RWPE2 (cell line): ENCODE results near the gene DCBLD1.
A peak's percentile ranks its signal among the peaks of the same experiment; 100 is the strongest.
"Not testable (repeated sequence)": the region's sequence is repeated elsewhere in the genome, so short reads cannot be mapped to it uniquely, and the experiment has no call there.

Experiments used
- ATAC-seq: fragments of 200-7000 bp; cut with Tn5 transposase; 3 replicates; pipeline ENCODE4 v1.9.1; 2021; ENCODE audit warnings: low read depth
- DNase-seq: peaks from one replicate; pipeline ENCODE4 v3.0.0-alpha.2; 2020; ENCODE audit warnings: low spot score
- H3K27ac ChIP-seq: fragments of 450-650 bp; 2 replicates; pipeline ENCODE4 v1.5.1; 2017; ENCODE audit warnings: mild to moderate bottlenecking; ENCODE audit not compliant: poor library complexity, severe bottlenecking
- H3K27me3 ChIP-seq: fragments of 250-450 bp; sonication (Bioruptor Pico); 2 replicates; pipeline ENCODE4 v1.5.1; 2021; ENCODE audit warnings: mild to moderate bottlenecking, moderate library complexity; ENCODE audit not compliant: insufficient read depth, poor library complexity, severe bottlenecking
- H3K36me3 ChIP-seq: fragments of 250-450 bp; sonication (Bioruptor Pico); 2 replicates; pipeline ENCODE4 v1.5.1; 2020; ENCODE audit warnings: low read depth, mild to moderate bottlenecking, moderate library complexity
- H3K4me1 ChIP-seq: fragments of 250-450 bp; sonication (Bioruptor Pico); 2 replicates; pipeline ENCODE4 v1.5.1; 2021; ENCODE audit warnings: mild to moderate bottlenecking, moderate library complexity; ENCODE audit not compliant: insufficient read depth, poor library complexity, severe bottlenecking
- H3K4me3 ChIP-seq: fragments of 250-450 bp; sonication (Bioruptor Pico); 2 replicates; pipeline ENCODE4 v1.5.1; 2021; ENCODE audit warnings: mild to moderate bottlenecking, moderate library complexity; ENCODE audit not compliant: severe bottlenecking
- H3K9me3 ChIP-seq: fragments of 250-450 bp; sonication (Bioruptor Pico); 2 replicates; pipeline ENCODE4 v1.5.1; 2021; ENCODE audit warnings: mild to moderate bottlenecking, moderate library complexity; ENCODE audit not compliant: severe bottlenecking
- CTCF ChIP-seq: fragments of 450-650 bp; IDR thresholded peaks from one replicate; pipeline ENCODE4 v1.5.1; 2017; ENCODE audit warnings: mild to moderate bottlenecking, moderate library complexity; ENCODE audit not compliant: poor library complexity, severe bottlenecking

Gene DCBLD1

GRCh38 chr6:117512987-117513573 is 30.6 kb downstream of the DCBLD1 start:
- Histone ChIP-seq H3K36me3 (peaks cover 87% of the 10 kb centered on the region), H3K4me3 (no peak overlapping the region), H3K27ac (peak overlapping the region; percentile 25), H3K9me3 (no peaks in the 10 kb centered on the region), H3K4me1 (peaks cover 21% of the 10 kb centered on the region), H3K27me3 (no peaks in the 10 kb centered on the region)
- DNase-seq, result no peak
- no peak for TF ChIP-seq CTCF
- no peak for ATAC-seq

- TF ChIP-seq CTCF, result no peak
- no peak for ATAC-seq
- H3K27ac ChIP-seq, result no peak overlapping the region
These were observed 31.4 kb downstream of the DCBLD1 start for GRCh38 chr6:117513778-117514365.

GRCh38 chr6:117514655-117515054 is 32.2 kb downstream of the DCBLD1 start:
- no peaks in the 10 kb centered on the region for H3K27me3 ChIP-seq
- peaks cover 6% of the 10 kb centered on the region for H3K4me1 ChIP-seq
- H3K9me3 ChIP-seq, result no peaks in the 10 kb centered on the region
- no peak overlapping the region for H3K4me3 ChIP-seq
- no peak for ATAC-seq
- DNase-seq, result no peak
- no peak overlapping the region for H3K27ac ChIP-seq
- H3K36me3 ChIP-seq, result peaks cover 87% of the 10 kb centered on the region
- TF ChIP-seq CTCF, result no peak

More at GRCh38 chr6:117513778-117514365, 31.4 kb downstream of the DCBLD1 start:
- Histone ChIP-seq H3K9me3 (no peaks in the 10 kb centered on the region), H3K4me3 (no peak overlapping the region), H3K27me3 (no peaks in the 10 kb centered on the region), H3K4me1 (peaks cover 13% of the 10 kb centered on the region), H3K36me3 (peaks cover 87% of the 10 kb centered on the region)
- DNase-seq, result no peak

- TF ChIP-seq CTCF, result no peak
- ATAC-seq, result peak; percentile 38; the same call in 1 of the 3 replicates
- no peak overlapping the region for H3K27ac ChIP-seq
These were observed 32.9 kb downstream of the DCBLD1 start for GRCh38 chr6:117515326-117515725.

GRCh38 chr6:117517995-117518394 is 35.5 kb downstream of the DCBLD1 start:
- DNase-seq, result not testable (repeated sequence)

More at GRCh38 chr6:117515326-117515725, 32.9 kb downstream of the DCBLD1 start:
- no peak overlapping the region for H3K4me3 ChIP-seq
- no peaks in the 10 kb centered on the region for H3K27me3 ChIP-seq
- H3K36me3 ChIP-seq, result peaks cover 87% of the 10 kb centered on the region
- H3K9me3 ChIP-seq, result no peaks in the 10 kb centered on the region
- peaks cover 5% of the 10 kb centered on the region for H3K4me1 ChIP-seq
- DNase-seq, result no peak

More at GRCh38 chr6:117517995-117518394, 35.5 kb downstream of the DCBLD1 start:
- not testable (repeated sequence) for H3K9me3 ChIP-seq, ATAC-seq, H3K27me3 ChIP-seq, H3K4me1 ChIP-seq, H3K27ac ChIP-seq, H3K4me3 ChIP-seq
- peaks cover 90% of the 10 kb centered on the region for H3K36me3 ChIP-seq
